Measurements from ENCODE around the gene MEF2D. TPM values are rescaled to one million over a fixed set of nuclear protein-coding genes. Genes with fewer than 3 reads are reported as not detected.

Gene MEF2D
- total RNA-seq, 5 donors from 2014 or later (not counting 1 experiment from before 2014, with no cell fraction given), result 60.7 to 133 (median 79.3) TPM

DNA sequence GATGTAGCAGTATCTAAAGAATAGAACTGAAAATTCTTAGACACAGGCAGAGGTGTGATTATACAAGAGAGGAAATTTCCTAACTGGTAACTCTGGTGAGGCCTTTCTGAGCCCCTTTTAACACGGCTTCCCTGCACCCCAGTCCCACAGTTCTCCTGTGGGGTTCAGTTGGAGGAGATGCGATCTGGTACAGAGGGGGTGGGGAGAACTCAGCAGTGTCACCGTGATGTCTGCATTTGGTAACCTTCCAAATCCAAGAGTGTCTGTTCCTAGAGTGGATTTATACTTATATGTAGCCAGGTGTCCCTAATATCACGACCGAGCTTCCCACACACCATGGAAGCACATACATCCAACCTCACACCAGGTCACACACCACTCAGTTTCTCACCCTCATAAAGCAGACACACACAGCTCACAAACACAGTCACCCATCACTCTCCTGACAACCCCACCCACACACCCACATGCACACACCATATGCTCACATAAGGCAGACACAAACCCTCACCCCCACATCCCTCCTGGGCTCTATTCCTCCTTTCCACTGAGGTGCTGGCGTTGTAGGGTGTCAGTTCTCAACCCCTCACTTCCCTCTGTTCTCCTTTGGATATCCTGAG, 83.1 kb downstream of the MEF2D start:
- no peaks in the 10 kb centered on the region for H3K9me3 Mint-ChIP-seq

DNA sequence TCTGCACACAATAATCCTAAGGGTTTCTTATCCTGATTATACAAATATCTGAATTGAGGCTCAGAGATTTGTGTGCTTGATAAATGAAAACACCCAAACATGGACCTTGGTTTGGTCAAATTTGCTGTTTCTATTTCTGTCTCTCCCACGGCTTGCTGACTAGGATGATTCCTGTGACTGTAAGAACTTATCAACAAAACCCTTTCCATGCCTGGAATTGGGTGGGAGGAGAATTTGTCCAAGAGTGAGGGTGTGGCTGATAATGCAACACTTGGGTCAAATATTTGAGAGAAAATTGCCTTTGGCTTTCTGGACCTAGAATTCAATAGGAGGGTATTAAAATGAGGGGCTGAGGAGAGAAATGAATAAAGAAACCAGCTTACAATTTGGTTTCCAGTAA, 83.6 kb downstream of the MEF2D start:
- H3K27me3 ChIP-seq (replicated peaks in 1 of 2; ENCODE audit: control insufficient read depth in 2 of 2, extremely low read depth in 1 of 2, insufficient read depth in 2 of 2, low read length in 1 of 2), result peaks cover 38 to 66% of the 10 kb centered on the region in 2 experiments
- peaks cover 23 to 28% (median 24%) of the 10 kb centered on the region in 3 donors for H3K4me1 Mint-ChIP-seq
- no peaks in the 10 kb centered on the region for H3K36me3 Mint-ChIP-seq
- no peak for ATAC-seq (replicated peaks in 1 of 4)
- H3K36me3 ChIP-seq (ENCODE audit: control insufficient read depth in 2 of 2, extremely low read depth in 1 of 2, insufficient read depth in 1 of 2, low read length in 1 of 2), result no peaks in the 10 kb centered on the region
- WGBS (ENCODE audit: insufficient coverage), result no CpG with 5 or more reads among the region's 1 CpG
- H3K9me3 Mint-ChIP-seq, result no peaks in the 10 kb centered on the region
- no peak overlapping the region for H3K4me3 ChIP-seq (ENCODE audit: control insufficient read depth in 1 of 2, extremely low read depth in 1 of 2, low read length in 1 of 2)
- H3K27ac ChIP-seq (ENCODE audit: low read length), result no peak overlapping the region
- no peaks in the 10 kb centered on the region for H3K9me3 ChIP-seq
- H3K4me1 ChIP-seq (ENCODE audit: control insufficient read depth in 1 of 2, extremely low read depth in 1 of 2, insufficient read depth in 2 of 2, low read length in 2 of 2), result peaks cover 15 to 27% of the 10 kb centered on the region in 2 experiments
- no peak for DNase-seq
- no peak overlapping the region for H3K4me3 Mint-ChIP-seq
- ChIA-PET CTCF (interaction anchor here in 1 of 2 donors (1.0 kb wide), 1 partner anchor 31 kb away, joined by 3 read pairs; no protein-coding TSS in a partner anchor), POLR2A (no interaction called here)
- H3K27me3 Mint-ChIP-seq, result peaks cover 64 to 69% of the 10 kb centered on the region in 2 donors
- no peak overlapping the region for H3K27ac Mint-ChIP-seq

More for the DNA sequence above, 83.1 kb downstream of the MEF2D start:
- H3K27me3 Mint-ChIP-seq, result peaks cover 64 to 70% of the 10 kb centered on the region in 2 donors
- no peaks in the 10 kb centered on the region for H3K36me3 ChIP-seq (ENCODE audit: control insufficient read depth in 2 of 2, extremely low read depth in 1 of 2, insufficient read depth in 1 of 2, low read length in 1 of 2)
- H3K27me3 ChIP-seq (replicated peaks in 1 of 2; ENCODE audit: control insufficient read depth in 2 of 2, extremely low read depth in 1 of 2, insufficient read depth in 2 of 2, low read length in 1 of 2), result peaks cover 36 to 68% of the 10 kb centered on the region in 2 experiments
- peaks cover 25 to 29% (median 25%) of the 10 kb centered on the region in 3 donors for H3K4me1 Mint-ChIP-seq
- H3K9me3 ChIP-seq, result no peaks in the 10 kb centered on the region
- 85% methylated on average over 2 of the region's 6 CpGs for WGBS (ENCODE audit: insufficient coverage)
- ChIA-PET POLR2A (no interaction called here), CTCF (interaction anchor here (0.6 to 0.7 kb wide), 2 partner anchors 36 to 260 kb away, joined by 3 to 5 read pairs; no protein-coding TSS in a partner anchor)
- no peak overlapping the region for H3K27ac ChIP-seq (ENCODE audit: low read length)
- H3K36me3 Mint-ChIP-seq, result no peaks in the 10 kb centered on the region
- ATAC-seq (replicated peaks in 1 of 4) (no peak), DNase-seq (no peak)
- no peak overlapping the region for H3K27ac Mint-ChIP-seq
- H3K4me1 ChIP-seq (ENCODE audit: control insufficient read depth in 1 of 2, extremely low read depth in 1 of 2, insufficient read depth in 2 of 2, low read length in 2 of 2), result peaks cover 15 to 31% of the 10 kb centered on the region in 2 experiments
- H3K4me3 Mint-ChIP-seq, result no peak overlapping the region
- no peak overlapping the region for H3K4me3 ChIP-seq (ENCODE audit: control insufficient read depth in 1 of 2, extremely low read depth in 1 of 2, low read length in 1 of 2)

DNA sequence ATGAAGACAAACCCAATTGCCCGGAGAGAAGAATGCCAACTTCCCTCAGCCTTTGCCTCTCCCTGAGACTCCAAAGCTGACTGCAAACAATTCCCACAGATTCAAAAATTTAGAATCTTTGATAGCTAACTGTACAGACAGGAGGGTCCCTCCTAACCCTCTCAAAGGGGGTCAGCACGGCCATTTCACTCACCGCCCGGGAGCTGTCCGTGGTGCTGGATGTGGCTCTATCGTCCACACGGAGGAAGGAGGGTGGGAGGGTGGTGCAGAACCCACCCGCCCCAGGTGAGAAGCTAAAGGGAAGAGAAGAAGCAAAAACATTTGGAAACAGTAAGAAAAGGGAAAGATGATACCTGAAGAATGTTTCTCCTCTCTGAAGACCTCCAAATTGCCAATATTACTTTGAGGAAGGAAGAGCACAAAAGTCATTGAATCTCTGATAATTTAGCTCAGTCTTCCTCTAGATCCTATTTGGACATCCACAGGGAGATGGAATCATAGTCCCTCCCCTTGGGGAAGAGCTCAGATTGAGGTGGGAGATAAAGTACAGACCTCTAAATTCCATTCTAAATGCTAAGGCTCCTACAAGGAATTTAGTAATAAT, 86.0 kb downstream of the MEF2D start:
- no peak for DNase-seq
- H3K27ac ChIP-seq (ENCODE audit: low read length), result no peak overlapping the region
- H3K4me1 Mint-ChIP-seq, result peaks cover 3 to 7% (median 7%) of the 10 kb centered on the region in 3 donors
- H3K4me1 ChIP-seq (ENCODE audit: control insufficient read depth in 1 of 2, extremely low read depth in 1 of 2, insufficient read depth in 2 of 2, low read length in 2 of 2), result peaks cover 0 to 2% of the 10 kb centered on the region in 2 experiments
- peaks cover 64 to 65% of the 10 kb centered on the region in 2 donors for H3K27me3 Mint-ChIP-seq
- H3K36me3 Mint-ChIP-seq, result no peaks in the 10 kb centered on the region
- POLR2A ChIA-PET, result no interaction called here
- H3K4me3 Mint-ChIP-seq, result no peak overlapping the region
- CTCF ChIA-PET, result interaction anchor here (0.6 to 1.3 kb wide), 3 partner anchors 29 to 43 kb away, joined by 3 to 5 read pairs (median 4); no protein-coding TSS in a partner anchor
- no peak for ATAC-seq (replicated peaks in 1 of 4)
- H3K9me3 ChIP-seq, result no peaks in the 10 kb centered on the region
- 100% methylated on average over 1 of the region's 8 CpGs for WGBS (ENCODE audit: insufficient coverage)
- no peak overlapping the region for H3K4me3 ChIP-seq (ENCODE audit: control insufficient read depth in 1 of 2, extremely low read depth in 1 of 2, low read length in 1 of 2)
- H3K27me3 ChIP-seq (replicated peaks in 1 of 2; ENCODE audit: control insufficient read depth in 2 of 2, extremely low read depth in 1 of 2, insufficient read depth in 2 of 2, low read length in 1 of 2), result peaks cover 35 to 55% of the 10 kb centered on the region in 2 experiments
- no peak overlapping the region for H3K27ac Mint-ChIP-seq
- H3K36me3 ChIP-seq (ENCODE audit: control insufficient read depth in 2 of 2, extremely low read depth in 1 of 2, insufficient read depth in 1 of 2, low read length in 1 of 2), result no peaks in the 10 kb centered on the region
- H3K9me3 Mint-ChIP-seq, result no peaks in the 10 kb centered on the region

Other genes with a start within 250 kb of the MEF2D start
- gene SMG5, start 217.9 kb downstream of the MEF2D start, total RNA-seq, result 10 to 100 TPM; 60.5 to 84.2 (median 81.3) TPM
- gene TMEM79, start 216.4 kb downstream of the MEF2D start, total RNA-seq, result 10 to 100 TPM in 3 of 5 donors, 1 to 10 TPM in 2; 4.9 to 17.6 (median 17.3) TPM
- gene GLMP, start 205.1 kb downstream of the MEF2D start, total RNA-seq, result 10 to 100 TPM; 18.7 to 25.4 (median 24.1) TPM
- under 1 TPM in 2 of 5 donors, not detected in 3; 0.39 to 0.88 TPM for gene VHLL, start 201.5 kb downstream of the MEF2D start, total RNA-seq
- 100 to 1,000 TPM in 4 of 5 donors, 10 to 100 TPM in 1; 87.2 to 138 (median 124) TPM for gene CCT3, start 162.5 kb downstream of the MEF2D start, total RNA-seq
- gene TSACC, start 162.2 kb downstream of the MEF2D start, total RNA-seq, result under 1 TPM in 1 of 5 donors, not detected in 4; 0.93 TPM
- gene RHBG, start 131.6 kb downstream of the MEF2D start, total RNA-seq, result under 1 TPM in 1 of 5 donors, not detected in 4; 0.35 TPM
- gene IQGAP3, start 71.8 kb upstream of the MEF2D start, total RNA-seq, result under 1 TPM in 4 of 5 donors, not detected in 1; 0.13 to 0.19 (median 0.18) TPM
- 10 to 100 TPM in 4 of 5 donors, 1 to 10 TPM in 1; 9.9 to 43.6 (median 16.4) TPM for gene TTC24, start 78.9 kb upstream of the MEF2D start, total RNA-seq
- gene NAXE, start 91.0 kb upstream of the MEF2D start, total RNA-seq, result 10 to 100 TPM; 32.4 to 47.7 (median 41.7) TPM
- gene GPATCH4, start 100.7 kb upstream of the MEF2D start, total RNA-seq, result 10 to 100 TPM; 34.3 to 41.6 (median 40.6) TPM
- gene HAPLN2, start 118.6 kb upstream of the MEF2D start, total RNA-seq, result under 1 TPM in 1 of 5 donors, not detected in 4; 0.33 TPM
- not detected for gene BCAN, start 141.3 kb upstream of the MEF2D start, total RNA-seq
- under 1 TPM in 3 of 5 donors, not detected in 2; 0.10 to 0.35 (median 0.25) TPM for gene NES, start 176.6 kb upstream of the MEF2D start, total RNA-seq
- 1 to 10 TPM in 4 of 5 donors, under 1 TPM in 1; 0.76 to 3.6 (median 1.6) TPM for gene CRABP2, start 204.8 kb upstream of the MEF2D start, total RNA-seq
- gene METTL25B, start 227.7 kb upstream of the MEF2D start, total RNA-seq, result 10 to 100 TPM; 13.0 to 36.1 (median 32.3) TPM
- 10 to 100 TPM; 35.3 to 63.7 (median 44.3) TPM for gene ISG20L2, start 228.0 kb upstream of the MEF2D start, total RNA-seq
- 10 to 100 TPM; 23.8 to 66.6 (median 52.6) TPM for gene MRPL24, start 240.3 kb upstream of the MEF2D start, total RNA-seq

Measured in T-cell (primary cell).